Activated CD4-positive, alpha-beta memory T cell treated with anti-CD3 and anti-CD28 coated beads, Interleukin-2, amount 10 ng/mL, durations not matched to agents 7 days and 5 days (primary cell): ENCODE data around the gene RNF20. TPM values are rescaled to one million over a fixed set of nuclear protein-coding genes. Genes with fewer than 3 reads are reported as not detected.

ENCODE experiments used
- CTCF ChIA-PET: fragments of 350-600 bp; sonication (Branson Sonifier 250); formaldehyde crosslinking; loops from one replicate; lab custom pipeline; 2021; ENCODE audit warnings: antibody characterized with exemption, inconsistent platforms; lab: Charles Lee
- POLR2A ChIA-PET: fragments of 350-600 bp; sonication (Branson Sonifier 250); formaldehyde crosslinking; loops from one replicate; lab custom pipeline; 2021; ENCODE audit warnings: antibody characterized with exemption; lab: Charles Lee
- DNase-seq: peaks from one replicate; pipeline ENCODE4 v3.0.0-alpha.2; 2020
- H3K27ac Mint-ChIP-seq: one replicate; pipeline ENCODE4 v1.8.0; 2021; ENCODE audit warnings: mild to moderate bottlenecking, mixed read lengths
- H3K27me3 Mint-ChIP-seq: one replicate; pipeline ENCODE4 v1.8.0; 2021; ENCODE audit warnings: mixed read lengths
- H3K36me3 Mint-ChIP-seq: one replicate; pipeline ENCODE4 v1.8.0; 2021; ENCODE audit warnings: low read depth, mixed read lengths
- H3K4me1 Mint-ChIP-seq: one replicate; pipeline ENCODE4 v1.8.0; 2021; ENCODE audit warnings: mixed read lengths
- H3K4me3 Mint-ChIP-seq: one replicate; pipeline ENCODE4 v1.8.0; 2021; ENCODE audit warnings: mild to moderate bottlenecking, mixed read lengths
- H3K9me3 Mint-ChIP-seq: one replicate; pipeline ENCODE4 v1.8.0; 2021; ENCODE audit warnings: mixed read lengths
- total RNA-seq, 2 experiments: library from RNA; stranded (reverse); gene quantifications; one replicate each; pipeline ENCODE4 v1.2.3, GENCODE V29; 2021

The RNF20 gene
- 10 to 100 TPM; 43.1 to 43.3 TPM for total RNA-seq

GRCh38 chr9:101533334-101534204 is at the start of gene RNF20:
TSS of gene RNF20 (plus strand) at chr9:101533853. CDS start at chr9:101535424, 1,571 bp downstream.
- ChIA-PET CTCF (interaction anchor here (1.3 to 2.6 kb wide), 6 partner anchors 9 to 135 kb away, joined by 3 to 26 read pairs (median 7); partner anchors contain the start of genes MRPL50 and ZNF189), POLR2A (interaction anchor here (0.8 to 3.6 kb wide), 5 partner anchors 14 to 134 kb away, joined by 3 to 27 read pairs (median 3); partner anchors contain the start of genes MRPL50 and ZNF189)
- peak within 1 kb of the TSS; percentile 84 for H3K27ac Mint-ChIP-seq
- H3K36me3 Mint-ChIP-seq, result peaks cover 18% of the 10 kb centered on the region
- no peaks in the 10 kb centered on the region for H3K27me3 Mint-ChIP-seq
- H3K4me1 Mint-ChIP-seq, result peaks cover 34% of the 10 kb centered on the region
- peak; percentile 99 for DNase-seq
- H3K9me3 Mint-ChIP-seq, result no peaks in the 10 kb centered on the region
- H3K4me3 Mint-ChIP-seq, result peak within 1 kb of the TSS; percentile 81

GRCh38 chr9:101484046-101484445 is 49.6 kb upstream of the RNF20 start:
- no peaks in the 10 kb centered on the region for H3K9me3 Mint-ChIP-seq
- H3K36me3 Mint-ChIP-seq, result no peaks in the 10 kb centered on the region
- ChIA-PET CTCF (no interaction called here), POLR2A (interaction anchor here (1.5 kb wide), 1 partner anchor 49 kb away, joined by 3 read pairs; the partner anchor contains the start of gene RNF20)
- H3K4me3 Mint-ChIP-seq, result no peak overlapping the region
- no peak overlapping the region for H3K27ac Mint-ChIP-seq
- H3K27me3 Mint-ChIP-seq, result peaks cover 56% of the 10 kb centered on the region
- no peak for DNase-seq
- H3K4me1 Mint-ChIP-seq, result peaks cover 6% of the 10 kb centered on the region

GRCh38 chr9:101485924-101486692 is 47.5 kb upstream of the RNF20 start:
- Mint-ChIP-seq H3K36me3 (no peaks in the 10 kb centered on the region), H3K4me1 (peaks cover 6% of the 10 kb centered on the region), H3K27ac (no peak overlapping the region), H3K27me3 (peaks cover 55% of the 10 kb centered on the region), H3K9me3 (no peaks in the 10 kb centered on the region), H3K4me3 (no peak overlapping the region)
- ChIA-PET CTCF (interaction anchor here (1.1 kb wide), 1 partner anchor 42 kb away, joined by 4 read pairs; no protein-coding TSS in a partner anchor), POLR2A (no interaction called here)
- no peak for DNase-seq

- Mint-ChIP-seq H3K9me3 (no peaks in the 10 kb centered on the region), H3K27me3 (peaks cover 53% of the 10 kb centered on the region), H3K27ac (no peak overlapping the region), H3K4me1 (peaks cover 6% of the 10 kb centered on the region), H3K4me3 (no peak overlapping the region), H3K36me3 (no peaks in the 10 kb centered on the region)
- POLR2A ChIA-PET, result no interaction called here
- CTCF ChIA-PET, result interaction anchor here (1.1 kb wide), 1 partner anchor 43 kb away, joined by 4 read pairs; no protein-coding TSS in a partner anchor
- no peak for DNase-seq
Measured at GRCh38 chr9:101486693-101487442, 46.8 kb upstream of the RNF20 start.

- Mint-ChIP-seq H3K27ac (no peak overlapping the region), H3K36me3 (no peaks in the 10 kb centered on the region), H3K4me3 (no peak overlapping the region), H3K4me1 (peaks cover 6% of the 10 kb centered on the region), H3K9me3 (no peaks in the 10 kb centered on the region), H3K27me3 (peaks cover 53% of the 10 kb centered on the region)
- ChIA-PET POLR2A (no interaction called here), CTCF (interaction anchor here (1.1 kb wide), 1 partner anchor 43 kb away, joined by 4 read pairs; no protein-coding TSS in a partner anchor)
- no peak for DNase-seq
Measured at GRCh38 chr9:101487443-101487840, 46.2 kb upstream of the RNF20 start.

GRCh38 chr9:101495810-101496209 is 37.8 kb upstream of the RNF20 start:
- POLR2A ChIA-PET, result no interaction called here
- Mint-ChIP-seq H3K27ac (no peak overlapping the region), H3K4me3 (no peak overlapping the region), H3K36me3 (no peaks in the 10 kb centered on the region), H3K9me3 (no peaks in the 10 kb centered on the region), H3K27me3 (peaks cover 6% of the 10 kb centered on the region), H3K4me1 (no peaks in the 10 kb centered on the region)
- CTCF ChIA-PET, result no interaction called here
- no peak for DNase-seq

- Mint-ChIP-seq H3K27me3 (peaks cover 10% of the 10 kb centered on the region), H3K4me3 (no peak overlapping the region), H3K27ac (no peak overlapping the region), H3K36me3 (no peaks in the 10 kb centered on the region), H3K4me1 (no peaks in the 10 kb centered on the region), H3K9me3 (no peaks in the 10 kb centered on the region)
- DNase-seq, result no peak
- ChIA-PET POLR2A (no interaction called here), CTCF (no interaction called here)
Measured at GRCh38 chr9:101498323-101498722, 35.3 kb upstream of the RNF20 start.

GRCh38 chr9:101504188-101504587 is 29.5 kb upstream of the RNF20 start:
- H3K4me1 Mint-ChIP-seq, result no peaks in the 10 kb centered on the region
- ChIA-PET CTCF (interaction anchor here (1.0 kb wide), 1 partner anchor 25 kb away, joined by 4 read pairs; no protein-coding TSS in a partner anchor), POLR2A (no interaction called here)
- H3K27ac Mint-ChIP-seq, result no peak overlapping the region
- H3K27me3 Mint-ChIP-seq, result peaks cover 9% of the 10 kb centered on the region
- DNase-seq, result no peak
- no peaks in the 10 kb centered on the region for H3K9me3 Mint-ChIP-seq
- no peaks in the 10 kb centered on the region for H3K36me3 Mint-ChIP-seq
- H3K4me3 Mint-ChIP-seq, result no peak overlapping the region

GRCh38 chr9:101508211-101508610 is 25.4 kb upstream of the RNF20 start:
- H3K36me3 Mint-ChIP-seq, result no peaks in the 10 kb centered on the region
- H3K27ac Mint-ChIP-seq, result no peak overlapping the region
- H3K4me3 Mint-ChIP-seq, result no peak overlapping the region
- no peaks in the 10 kb centered on the region for H3K9me3 Mint-ChIP-seq
- DNase-seq, result no peak
- CTCF ChIA-PET, result no interaction called here
- peaks cover 5% of the 10 kb centered on the region for H3K27me3 Mint-ChIP-seq
- POLR2A ChIA-PET, result no interaction called here
- peaks cover 10% of the 10 kb centered on the region for H3K4me1 Mint-ChIP-seq

GRCh38 chr9:101509572-101509971 is 24.1 kb upstream of the RNF20 start:
- H3K27ac Mint-ChIP-seq, result no peak overlapping the region
- no peaks in the 10 kb centered on the region for H3K36me3 Mint-ChIP-seq
- no peak overlapping the region for H3K4me3 Mint-ChIP-seq

GRCh38 chr9:101510459-101510858 is 23.2 kb upstream of the RNF20 start:
- POLR2A ChIA-PET, result no interaction called here
- CTCF ChIA-PET, result interaction anchor here (0.6 kb wide), 1 partner anchor 63 kb away, joined by 5 read pairs; no protein-coding TSS in a partner anchor
- Mint-ChIP-seq H3K36me3 (no peaks in the 10 kb centered on the region), H3K4me3 (no peak overlapping the region), H3K27me3 (peaks cover 13% of the 10 kb centered on the region), H3K27ac (no peak overlapping the region), H3K9me3 (no peaks in the 10 kb centered on the region), H3K4me1 (peaks cover 10% of the 10 kb centered on the region)
- no peak for DNase-seq

More at GRCh38 chr9:101509572-101509971, 24.1 kb upstream of the RNF20 start:
- POLR2A ChIA-PET, result no interaction called here
- CTCF ChIA-PET, result no interaction called here
- no peaks in the 10 kb centered on the region for H3K9me3 Mint-ChIP-seq
- H3K4me1 Mint-ChIP-seq, result peaks cover 10% of the 10 kb centered on the region
- DNase-seq, result no peak
- peaks cover 8% of the 10 kb centered on the region for H3K27me3 Mint-ChIP-seq

GRCh38 chr9:101511009-101511408 is 22.6 kb upstream of the RNF20 start:
- Mint-ChIP-seq H3K9me3 (no peaks in the 10 kb centered on the region), H3K27ac (no peak overlapping the region), H3K4me1 (peaks cover 10% of the 10 kb centered on the region), H3K27me3 (peaks cover 13% of the 10 kb centered on the region), H3K36me3 (no peaks in the 10 kb centered on the region), H3K4me3 (no peak overlapping the region)
- POLR2A ChIA-PET, result no interaction called here
- CTCF ChIA-PET, result no interaction called here
- DNase-seq, result no peak
